ENCODE results near the gene OR4N5. TPM values are rescaled to one million over a fixed set of nuclear protein-coding genes. Genes with fewer than 3 reads are reported as not detected.

The OR4N5 gene
- total RNA-seq, 4 donors from 2014 or later, result not detected

DNA sequence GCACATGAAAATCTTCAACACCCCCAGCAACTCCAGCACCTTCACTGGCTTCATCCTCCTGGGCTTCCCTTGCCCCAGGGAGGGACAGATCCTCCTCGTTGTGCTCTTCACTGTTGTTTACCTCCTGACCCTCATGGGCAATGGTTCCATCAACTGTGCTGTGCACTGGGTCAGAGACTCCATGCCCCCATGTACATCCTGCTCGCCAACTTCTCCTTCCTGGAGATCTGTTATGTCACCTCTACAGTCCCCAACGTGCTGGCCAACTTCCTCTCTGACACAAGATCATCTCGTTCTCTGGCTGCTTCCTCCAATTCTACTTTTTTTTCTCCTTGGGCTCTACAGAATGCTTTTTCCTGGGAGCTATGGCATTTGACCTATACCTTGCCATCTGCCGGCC is 40.6 kb downstream of the OR4N5 start:
- 55 to 61% methylated on average over 5 of the region's 5 CpGs for WGBS, 2 donors
- Histone ChIP-seq H3K36me3 (no peaks in the 10 kb centered on the region), H3K4me1 (no peaks in the 10 kb centered on the region), H3K27me3 (no peaks in the 10 kb centered on the region), H3K4me3 (no peak overlapping the region), H3K27ac (no peak overlapping the region), H3K9me3 (peaks cover 0 to 6% (median 0%) of the 10 kb centered on the region in 4 donors)
- TF ChIP-seq, protein P1, sequence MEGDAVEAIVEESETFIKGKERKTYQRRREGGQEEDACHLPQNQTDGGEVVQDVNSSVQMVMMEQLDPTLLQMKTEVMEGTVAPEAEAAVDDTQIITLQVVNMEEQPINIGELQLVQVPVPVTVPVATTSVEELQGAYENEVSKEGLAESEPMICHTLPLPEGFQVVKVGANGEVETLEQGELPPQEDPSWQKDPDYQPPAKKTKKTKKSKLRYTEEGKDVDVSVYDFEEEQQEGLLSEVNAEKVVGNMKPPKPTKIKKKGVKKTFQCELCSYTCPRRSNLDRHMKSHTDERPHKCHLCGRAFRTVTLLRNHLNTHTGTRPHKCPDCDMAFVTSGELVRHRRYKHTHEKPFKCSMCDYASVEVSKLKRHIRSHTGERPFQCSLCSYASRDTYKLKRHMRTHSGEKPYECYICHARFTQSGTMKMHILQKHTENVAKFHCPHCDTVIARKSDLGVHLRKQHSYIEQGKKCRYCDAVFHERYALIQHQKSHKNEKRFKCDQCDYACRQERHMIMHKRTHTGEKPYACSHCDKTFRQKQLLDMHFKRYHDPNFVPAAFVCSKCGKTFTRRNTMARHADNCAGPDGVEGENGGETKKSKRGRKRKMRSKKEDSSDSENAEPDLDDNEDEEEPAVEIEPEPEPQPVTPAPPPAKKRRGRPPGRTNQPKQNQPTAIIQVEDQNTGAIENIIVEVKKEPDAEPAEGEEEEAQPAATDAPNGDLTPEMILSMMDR (IDR thresholded peaks at IDR 0.05), result no peak
- TF ChIP-seq EP300 (IDR thresholded peaks at IDR 0.05) (no peak), POLR2A (IDR thresholded peaks at IDR 0.05) (no peak)
- DNase-seq (ENCODE audit: low spot score in 2 of 2), result peak in 1 of 2 donors; percentile 13

- 42 to 53% methylated on average over 2 of the region's 2 CpGs for WGBS, 2 donors
- Histone ChIP-seq H3K27ac (no peak overlapping the region), H3K36me3 (no peaks in the 10 kb centered on the region), H3K4me3 (no peak overlapping the region), H3K27me3 (no peaks in the 10 kb centered on the region), H3K9me3 (peaks cover 0 to 4% (median 0%) of the 10 kb centered on the region in 4 donors), H3K4me1 (no peaks in the 10 kb centered on the region)
- no peak for TF ChIP-seq EP300 (IDR thresholded peaks at IDR 0.05)
- DNase-seq (ENCODE audit: low spot score in 2 of 2), result no peak
These were observed 41.3 kb downstream of the OR4N5 start for GRCh38 chr14:20179880-20180279.

DNA sequence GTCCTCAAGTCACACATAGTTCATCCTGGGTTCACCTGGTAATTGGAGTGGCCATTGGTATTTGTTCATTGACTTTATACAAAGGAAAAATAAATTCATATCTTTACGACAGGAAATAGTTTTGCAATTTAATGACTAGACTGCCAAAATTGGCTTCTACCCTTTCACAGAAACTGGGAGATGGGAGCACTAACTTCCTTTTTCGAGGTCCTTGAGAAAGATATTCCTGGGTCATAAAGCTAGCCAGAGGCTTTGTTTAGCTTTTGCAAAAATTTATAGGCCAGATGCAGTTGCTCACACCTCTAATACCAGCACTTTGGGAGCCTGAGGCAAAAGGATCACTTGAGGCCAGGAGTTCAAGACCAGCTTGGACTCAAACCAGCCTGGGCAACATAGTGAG is 41.9 kb downstream of the OR4N5 start:
- H3K36me3 ChIP-seq, result no peaks in the 10 kb centered on the region
- no peaks in the 10 kb centered on the region for H3K4me1 ChIP-seq
- no peak overlapping the region for H3K4me3 ChIP-seq
- H3K27me3 ChIP-seq, result no peaks in the 10 kb centered on the region
- WGBS, 2 donors, result 46 to 53% methylated on average over 2 of the region's 2 CpGs
- no peak for TF ChIP-seq POLR2A (IDR thresholded peaks at IDR 0.05)
- TF ChIP-seq EP300 (IDR thresholded peaks at IDR 0.05), result peak in 1 of 2 donors; percentile 16
- H3K27ac ChIP-seq, result no peak overlapping the region
- no peaks in the 10 kb centered on the region for H3K9me3 ChIP-seq
- no peak for DNase-seq (ENCODE audit: low spot score in 2 of 2)

DNA sequence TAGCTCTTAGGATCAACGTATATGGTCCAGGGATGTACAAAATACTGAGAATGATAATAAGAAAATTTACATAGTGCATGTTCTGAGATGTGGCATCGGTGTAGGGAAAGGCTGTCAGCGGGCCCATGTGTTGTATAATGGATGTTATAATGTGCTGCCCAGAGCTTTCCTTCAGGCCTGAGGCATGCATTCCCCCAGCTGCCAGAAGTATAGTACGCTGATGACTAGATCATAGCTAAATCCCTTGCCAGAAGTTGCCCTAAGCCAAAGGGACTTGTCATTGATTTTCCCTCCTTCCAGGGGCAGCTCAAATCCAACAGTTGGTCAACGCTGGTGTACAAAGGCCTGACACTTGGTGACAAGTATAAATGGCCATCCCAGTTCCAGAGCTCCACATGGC is 45.6 kb downstream of the OR4N5 start:
- H3K4me1 ChIP-seq, result no peaks in the 10 kb centered on the region
- H3K27me3 ChIP-seq, result no peaks in the 10 kb centered on the region
- H3K9me3 ChIP-seq, result no peaks in the 10 kb centered on the region
- WGBS, 2 donors, result 56 to 63% methylated on average over 5 of the region's 5 CpGs
- TF ChIP-seq EP300 (IDR thresholded peaks at IDR 0.05) (no peak), POLR2A (IDR thresholded peaks at IDR 0.05) (no peak)
- TF ChIP-seq, protein P1 (IDR thresholded peaks at IDR 0.05), result no peak
- H3K4me3 ChIP-seq, result no peak overlapping the region
- H3K27ac ChIP-seq, result no peak overlapping the region
- no peaks in the 10 kb centered on the region for H3K36me3 ChIP-seq
- DNase-seq (ENCODE audit: low spot score in 2 of 2), result no peak

DNA sequence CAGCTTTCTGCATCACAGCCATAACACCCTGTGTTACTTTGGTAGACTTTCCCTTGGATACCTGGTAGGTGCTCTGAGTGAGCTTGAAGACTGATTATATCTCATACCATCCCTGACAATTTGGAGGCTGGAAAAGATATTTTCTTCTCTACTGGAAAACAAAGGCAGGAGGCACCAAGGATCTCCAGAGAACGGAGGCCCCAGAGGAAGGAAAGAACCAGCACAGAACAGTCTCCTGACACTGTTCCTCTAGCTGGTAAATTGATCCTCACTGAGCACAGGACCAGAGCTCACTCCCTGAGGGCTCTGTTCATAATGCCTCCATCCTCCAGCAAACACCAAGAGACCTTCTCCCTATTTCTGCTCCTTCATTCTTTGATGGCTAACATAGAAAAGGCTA is 52.0 kb downstream of the OR4N5 start, which contains the start of gene OR11G2:
OR11G2 (plus strand) TSS at position 301 of the 400 bp plus-strand sequence. CDS start 6,542 bp downstream, outside the sequence.
- WGBS, 2 donors, result 35 to 46% methylated on average over 1 of the region's 1 CpG
- no peaks in the 10 kb centered on the region for H3K9me3 ChIP-seq
- no peak within 1 kb of the TSS for H3K27ac ChIP-seq
- no peak for DNase-seq (ENCODE audit: low spot score in 2 of 2)
- H3K27me3 ChIP-seq, result no peaks in the 10 kb centered on the region
- H3K36me3 ChIP-seq, result no peaks in the 10 kb centered on the region
- TF ChIP-seq, protein P1 (IDR thresholded peaks at IDR 0.05), result no peak
- TF ChIP-seq EP300 (IDR thresholded peaks at IDR 0.05), result no peak
- no peak for TF ChIP-seq POLR2A (IDR thresholded peaks at IDR 0.05)
- no peaks in the 10 kb centered on the region for H3K4me1 ChIP-seq
- H3K4me3 ChIP-seq, result no peak within 1 kb of the TSS

DNA sequence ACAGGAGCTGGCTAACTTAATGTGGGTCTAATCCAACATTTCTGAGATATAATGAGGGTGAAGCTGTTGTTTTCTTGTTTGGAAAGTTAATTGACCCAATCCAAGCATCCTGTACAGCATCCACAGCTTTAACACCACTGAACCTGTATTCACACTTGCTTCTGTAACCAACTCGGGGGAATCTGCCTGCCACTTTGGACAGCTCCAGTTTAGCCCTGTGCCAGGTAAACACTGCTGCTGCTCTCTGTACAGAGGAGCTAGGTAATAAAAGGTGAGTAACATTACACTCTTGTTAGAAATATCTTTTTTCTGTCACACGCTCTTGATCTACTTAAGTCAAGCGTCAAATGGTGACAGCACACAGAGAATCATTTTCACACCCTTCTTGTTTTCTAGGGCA is 52.8 kb downstream of the OR4N5 start:
- no peaks in the 10 kb centered on the region for H3K27me3 ChIP-seq
- TF ChIP-seq POLR2A (IDR thresholded peaks at IDR 0.05) (no peak), EP300 (IDR thresholded peaks at IDR 0.05) (no peak)
- TF ChIP-seq, protein P1 (IDR thresholded peaks at IDR 0.05), result no peak

More for the DNA sequence above, 52.8 kb downstream of the OR4N5 start:
- H3K9me3 ChIP-seq, result no peaks in the 10 kb centered on the region
- H3K36me3 ChIP-seq, result no peaks in the 10 kb centered on the region
- no peak overlapping the region for H3K27ac ChIP-seq
- 70 to 73% methylated on average over 3 of the region's 3 CpGs for WGBS, 2 donors
- no peak for DNase-seq (ENCODE audit: low spot score in 2 of 2)
- no peak overlapping the region for H3K4me3 ChIP-seq
- no peaks in the 10 kb centered on the region for H3K4me1 ChIP-seq

Data from tibial nerve (tissue), 4 donors.